ENCODE measurements around the gene TUBAL3.
"Not testable (repeated sequence)": the region's sequence is repeated elsewhere in the genome, so short reads cannot be mapped to it uniquely, and the experiment has no call there.

Gene TUBAL3

GRCh38 chr10:5419466-5420094 is 15.0 kb upstream of the TUBAL3 start:
- no peak for DNase-seq

- no peak for DNase-seq
Measured at GRCh38 chr10:5418584-5418983, 14.0 kb upstream of the TUBAL3 start.

GRCh38 chr10:5416981-5417380 is 12.4 kb upstream of the TUBAL3 start:
- no peak for DNase-seq

- no peak for DNase-seq
Measured at GRCh38 chr10:5413012-5413938, 8.6 kb upstream of the TUBAL3 start.

DNA sequence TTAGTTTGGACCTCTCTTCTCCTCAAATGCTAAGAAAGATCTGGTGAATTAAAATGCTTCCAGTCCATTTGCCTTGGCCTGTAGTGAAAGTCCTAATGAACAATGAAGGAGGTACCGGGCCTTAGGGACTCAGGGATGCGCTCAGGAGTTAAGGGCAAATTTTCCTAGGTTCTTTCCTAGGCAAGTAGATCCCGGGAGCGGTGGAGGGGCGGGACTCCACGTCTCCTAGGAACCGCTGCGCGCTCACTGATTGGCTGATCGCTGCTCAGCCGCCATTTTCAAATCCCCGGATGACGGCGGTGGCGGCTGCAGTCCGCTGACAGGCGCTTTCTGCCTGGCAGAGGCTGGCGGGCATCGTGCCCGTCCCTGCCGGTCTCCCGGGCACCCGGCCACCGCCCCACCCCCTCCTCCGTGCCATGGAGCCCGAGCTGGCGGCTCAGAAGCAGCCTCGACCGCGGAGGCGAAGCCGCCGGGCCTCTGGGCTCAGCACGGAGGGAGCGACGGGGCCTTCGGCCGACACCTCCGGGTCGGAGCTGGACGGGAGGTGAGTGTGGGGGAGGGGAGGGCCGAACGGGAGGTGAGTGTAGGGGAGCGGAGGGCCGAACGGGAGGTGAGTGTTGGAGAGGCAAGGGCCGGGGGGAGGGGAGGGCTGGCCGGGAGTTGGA is 7.8 kb upstream of the TUBAL3 start, which contains the start of gene NET1:
Gene NET1, plus strand, starts transcription at position 281 of the 665 bp plus-strand sequence. Its CDS starts 136 bp downstream, at position 417.
- peak; percentile 81 for DNase-seq

GRCh38 chr10:5411941-5412276 is 7.3 kb upstream of the TUBAL3 start:
- no peak for DNase-seq

DNA sequence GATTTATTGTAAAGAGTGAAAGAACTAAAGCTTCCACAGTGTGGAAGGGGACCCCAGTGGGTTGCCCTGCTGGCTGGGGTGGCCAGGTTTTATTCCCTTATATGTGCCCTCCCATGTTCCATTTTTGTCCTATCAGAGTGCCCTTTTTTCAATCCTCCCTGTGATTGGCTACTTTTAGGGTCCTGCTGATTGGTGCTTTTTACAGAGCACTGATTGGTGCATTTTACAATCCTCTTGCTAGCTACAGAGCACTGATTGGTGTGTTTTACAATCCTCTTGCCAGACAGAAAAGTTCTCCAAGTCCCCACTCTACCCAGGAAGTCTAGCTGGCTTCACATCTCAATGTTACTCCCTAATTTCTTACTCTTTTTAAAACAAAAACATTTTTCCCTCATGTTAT is 6.2 kb upstream of the TUBAL3 start:
- not testable (repeated sequence) for DNase-seq

- DNase-seq: no peak
Measured at GRCh38 chr10:5406918-5407317, 2.3 kb upstream of the TUBAL3 start.

DNA sequence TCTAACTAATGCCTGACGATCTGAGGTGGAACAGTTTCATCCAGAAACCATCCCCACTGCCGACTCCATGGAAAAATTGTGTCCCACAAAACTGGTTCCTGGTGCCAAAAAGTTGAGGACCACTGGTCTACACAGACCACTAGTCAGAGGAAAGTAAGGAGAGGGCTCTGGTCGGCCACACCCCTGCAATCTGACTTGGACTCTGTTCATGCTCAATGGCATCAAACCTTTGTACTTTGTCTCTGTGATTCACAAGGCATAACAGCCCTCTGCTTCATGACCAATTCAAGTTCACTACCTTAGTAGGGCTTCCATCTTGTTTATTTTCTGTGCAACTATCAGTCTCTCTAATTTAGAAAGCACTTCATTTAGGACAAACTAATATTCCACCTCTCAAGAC is 1.8 kb downstream of the TUBAL3 start:
- no peak for DNase-seq

GRCh38 chr10:5400468-5401240 is 4.0 kb downstream of the TUBAL3 start:
- no peak for DNase-seq

DNA sequence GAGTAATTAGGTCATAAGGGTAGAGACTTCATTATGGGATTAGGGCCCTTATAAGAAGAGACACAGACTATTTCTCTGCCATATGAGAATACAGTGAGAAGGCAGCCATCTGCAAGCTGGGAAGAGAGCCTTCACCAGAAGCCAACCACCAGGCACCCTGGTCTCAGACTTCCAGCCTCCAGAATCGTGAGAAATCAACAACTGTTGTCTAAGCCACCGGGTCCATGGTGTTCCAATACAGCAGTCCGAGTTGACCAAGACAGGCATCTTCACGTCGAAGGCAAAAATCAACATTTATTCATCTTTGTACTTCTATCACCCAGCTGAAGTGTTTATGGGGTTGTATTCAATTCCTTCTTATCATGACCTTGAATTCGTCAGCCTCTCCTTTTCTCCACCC is 5.3 kb downstream of the TUBAL3 start:
- DNase-seq: no peak

- DNase-seq: no peak
Measured at GRCh38 chr10:5396556-5397300, 7.9 kb downstream of the TUBAL3 start.

GRCh38 chr10:5395168-5395567 is 9.5 kb downstream of the TUBAL3 start:
- DNase-seq: no peak

- no peak for DNase-seq
Measured at GRCh38 chr10:5393529-5393928, 11.1 kb downstream of the TUBAL3 start.

- DNase-seq: no peak
Measured at GRCh38 chr10:5391790-5392189, 12.8 kb downstream of the TUBAL3 start.

DNA sequence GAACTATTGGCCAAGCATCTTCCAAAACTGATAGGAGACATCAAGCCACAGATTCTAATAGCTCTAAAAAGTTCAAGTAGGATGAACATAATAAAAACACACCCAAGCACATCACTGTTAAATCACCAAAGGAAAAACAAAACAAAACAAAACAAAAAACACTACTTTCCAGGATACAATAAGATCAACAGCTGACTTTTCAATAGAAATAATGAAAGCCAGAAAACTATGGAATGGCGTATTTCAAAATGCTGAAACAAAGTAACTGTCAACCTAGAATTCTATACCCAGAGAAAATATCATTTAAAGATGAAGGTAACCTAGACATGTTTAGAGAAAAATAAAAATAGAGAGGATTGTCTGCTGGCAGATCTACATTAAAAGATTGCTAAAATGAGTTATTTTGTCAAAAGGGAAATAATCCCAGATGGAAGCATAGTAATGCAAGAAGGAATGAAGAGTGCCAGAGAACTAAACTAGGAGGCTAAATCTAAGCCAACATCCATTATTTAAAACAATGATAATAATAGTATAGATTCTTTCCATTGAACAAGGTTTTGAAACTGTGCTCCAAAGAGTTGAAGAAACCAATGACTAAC is 13.9 kb downstream of the TUBAL3 start:
- no peak for DNase-seq

DNA sequence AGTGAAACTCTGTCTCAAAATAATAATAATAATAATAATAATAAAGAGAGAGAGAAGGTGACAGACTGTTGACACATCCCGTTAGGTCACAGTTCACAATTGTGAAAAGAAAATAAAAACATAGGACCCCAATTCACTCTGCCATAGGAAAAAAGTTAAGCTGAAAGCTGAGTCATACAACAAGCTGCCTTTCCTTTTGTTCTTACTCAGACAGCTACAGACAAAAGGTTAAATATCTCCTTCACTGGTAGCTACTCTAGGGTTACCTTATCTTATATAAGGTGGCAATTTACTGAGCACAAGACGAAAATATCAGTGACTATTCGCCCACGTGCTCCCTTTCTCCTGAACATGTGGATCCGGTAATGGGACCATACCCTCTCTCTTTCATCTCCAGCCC is 17.5 kb downstream of the TUBAL3 start:
- DNase-seq: no peak

- DNase-seq: no peak
Measured at GRCh38 chr10:5385224-5385623, 19.4 kb downstream of the TUBAL3 start.

GRCh38 chr10:5381187-5381586 is 23.4 kb downstream of the TUBAL3 start:
- no peak for DNase-seq

GRCh38 chr10:5380395-5380794 is 24.2 kb downstream of the TUBAL3 start:
- not testable (repeated sequence) for DNase-seq

GRCh38 chr10:5379202-5379601 is 25.4 kb downstream of the TUBAL3 start:
- DNase-seq: not testable (repeated sequence)

DNA sequence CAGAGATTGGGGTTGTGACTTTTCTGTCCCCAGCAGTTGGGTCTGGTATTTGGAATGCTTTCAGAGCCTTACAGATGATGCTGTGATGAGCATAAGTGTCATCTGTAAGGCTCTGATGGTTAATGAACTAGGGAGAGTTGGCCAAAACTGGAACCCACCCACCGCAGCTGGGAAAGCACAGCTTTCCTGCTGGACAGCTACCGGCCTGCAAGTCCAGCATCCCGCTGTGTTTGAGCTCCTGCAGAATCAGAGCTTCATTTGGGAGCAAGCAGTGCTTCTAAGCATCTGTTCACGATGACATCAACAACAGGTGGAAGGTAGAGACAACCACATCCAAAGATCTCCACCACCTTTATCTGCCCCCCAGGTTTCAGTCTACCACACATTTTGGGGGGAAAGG is 28.2 kb downstream of the TUBAL3 start:
- DNase-seq: no peak

Data from 8988T (cell line).